HCT116 (cell line): ENCODE results near the gene RPRD1B. TPM values are rescaled to one million over a fixed set of nuclear protein-coding genes. Genes with fewer than 3 reads are reported as not detected.

Experiments used
- ATAC-seq: fragments of 200-7000 bp; cut with Tn5 transposase; 2 replicates; pipeline ENCODE4 v1.9.1; 2020; ENCODE audit warnings: mild to moderate bottlenecking, moderate library complexity
- BruUV-seq: library from RNA; stranded (reverse); fragments of 400-500 nt; replicated peaks from 2 replicates; lab custom pipeline; 2021; lab: Mats Ljungman, UMichigan
- CTCF ChIA-PET: fragments of 300-600 bp; sonication (Branson Sonifier 250); formaldehyde crosslinking; loops from one replicate; lab custom pipeline; 2021; ENCODE audit warnings: antibody characterized with exemption; lab: Charles Lee
- POLR2A ChIA-PET: fragments of 300-600, 350-600 bp; sonication (Branson Sonifier 250); formaldehyde crosslinking; loops from one replicate; lab custom pipeline; 2021; ENCODE audit warnings: antibody characterized with exemption; lab: Charles Lee
- RAD21 ChIA-PET, 2 experiments: fragments of 300-600 bp; sonication (Branson Sonifier 250); formaldehyde crosslinking; loops; one replicate each; lab custom pipeline; 2023; ENCODE audit warnings: low total read pairs in 2 of 2; ENCODE audit not compliant: uncharacterized antibody in 2 of 2, unreplicated experiment in 2 of 2, low non-redundant PET in 1 of 2; lab: Charles Lee
- DNase-seq: peaks from one replicate; pipeline ENCODE4 v3.0.0-alpha.2; 2010; ENCODE audit warnings: low read depth, low spot score
- H2AFZ ChIP-seq: fragments of 200-600 bp; shearing (Covaris generic), sonication (generic); 2 replicates; pipeline ENCODE4 v1.6.1; 2017; ENCODE audit warnings: low read depth, mixed run types, mixed read lengths, antibody characterized with exemption, low read length; ENCODE audit not compliant: poor library complexity, severe bottlenecking
- H3K27ac ChIP-seq: 2 replicates; pipeline ENCODE4 v1.5.1; 2012; ENCODE audit warnings: low read depth, low read length
- H3K27me3 ChIP-seq: fragments of 200-600 bp; sonication (generic); 2 replicates; pipeline ENCODE4 v1.6.1; 2016; ENCODE audit warnings: mixed run types, low read length, mixed read lengths; ENCODE audit not compliant: insufficient read depth
- H3K36me3 ChIP-seq, 2 experiments: fragments of 200-500 bp in 1 of 2; fragments of 200-600 bp in 1 of 2; sonication (Bioruptor generic) in 1 of 2; sonication (generic) in 1 of 2; 2 replicates each; pipeline versions ENCODE4 v1.5.1 to v1.6.1; 2014 to 2016; ENCODE audit warnings: low read length in 2 of 2, inconsistent platforms in 1 of 2, mixed read lengths in 1 of 2, mixed run types in 1 of 2; ENCODE audit not compliant: insufficient read depth in 2 of 2, control insufficient read depth in 1 of 2
- H3K4me1 ChIP-seq, 2 experiments: fragments of 200-600 bp in 1 of 2; sonication (generic) in 1 of 2; 2 replicates each; pipeline versions ENCODE4 v1.5.1 to v1.6.1; 2012 to 2017; ENCODE audit warnings: low read length in 2 of 2, inconsistent platforms in 1 of 2, mild to moderate bottlenecking in 1 of 2, mixed read lengths in 1 of 2, mixed run types in 1 of 2, moderate library complexity in 1 of 2; ENCODE audit not compliant: insufficient read depth in 2 of 2, control insufficient read depth in 1 of 2
- H3K4me2 ChIP-seq: fragments of 200-600 bp; sonication (generic); 2 replicates; pipeline ENCODE4 v1.6.1; 2017; ENCODE audit warnings: mixed run types, low read length, mixed read lengths
- H3K4me3 ChIP-seq, 2 experiments: fragments of 200-600 bp in 1 of 2; sonication (generic) in 1 of 2; replicated peaks in 1 of 2; 2 replicates each; pipeline ENCODE4 v1.5.1; 2011 to 2016; ENCODE audit warnings: low read length in 2 of 2, control low read depth in 1 of 2, low read depth in 1 of 2, mild to moderate bottlenecking in 1 of 2, mixed read lengths in 1 of 2, mixed run types in 1 of 2
- H3K79me2 ChIP-seq: fragments of 200-600 bp; sonication (generic); 2 replicates; pipeline ENCODE4 v1.6.1; 2017; ENCODE audit warnings: mild to moderate bottlenecking, mixed run types, low read length, moderate library complexity, mixed read lengths; ENCODE audit not compliant: insufficient read depth
- H3K9ac ChIP-seq: fragments of 200-600 bp; sonication (generic); 2 replicates; pipeline ENCODE4 v1.6.1; 2016; ENCODE audit warnings: low read length, mixed read lengths
- H3K9me2 ChIP-seq: fragments of 200-600 bp; sonication (generic), shearing (Covaris generic); 2 replicates; pipeline ENCODE4 v1.6.1; 2017; ENCODE audit warnings: mixed run types, mild to moderate bottlenecking, moderate library complexity; ENCODE audit not compliant: insufficient read depth
- H3K9me3 ChIP-seq, 2 experiments: fragments of 200-500 bp in 1 of 2; fragments of 200-600 bp in 1 of 2; sonication (Bioruptor generic) in 1 of 2; sonication (generic) in 1 of 2; 2 replicates each; pipeline ENCODE4 v1.6.1; 2014 to 2017; ENCODE audit warnings: low read length in 2 of 2, mixed read lengths in 2 of 2, inconsistent platforms in 1 of 2, low read depth in 1 of 2, mild to moderate bottlenecking in 1 of 2, mixed run types in 1 of 2, moderate library complexity in 1 of 2; ENCODE audit not compliant: control insufficient read depth in 1 of 2, insufficient read depth in 1 of 2
- H4K20me1 ChIP-seq: fragments of 200-600 bp; sonication (generic), shearing (Covaris generic); 2 replicates; pipeline ENCODE4 v1.6.1; 2017; ENCODE audit warnings: mixed run types, mild to moderate bottlenecking, moderate library complexity; ENCODE audit not compliant: insufficient read depth
- CBX3 ChIP-seq: IDR thresholded peaks from 2 replicates; pipeline ENCODE4 v1.6.1; 2012; ENCODE audit warnings: low read depth
- MAX ChIP-seq: IDR thresholded peaks from 2 replicates; pipeline ENCODE4 v1.6.1; 2012
- POLR2AphosphoS5 ChIP-seq: IDR thresholded peaks from 2 replicates; pipeline ENCODE4 v1.6.1; 2011; ENCODE audit warnings: mild to moderate bottlenecking, low read depth, low read length, moderate library complexity
- REST ChIP-seq: IDR thresholded peaks from 2 replicates; pipeline ENCODE4 v1.6.1; 2012; ENCODE audit warnings: low read depth
- SRF ChIP-seq: IDR thresholded peaks from 2 replicates; pipeline ENCODE4 v1.6.1; 2012; ENCODE audit warnings: low read depth
- intact Hi-C: fragments of 100-400 bp; cut with micrococcal nuclease; formaldehyde crosslinking; loops from 2 replicates; pipeline ENCODE4 v1.10.0; 2022
- total RNA-seq: library from RNA; stranded (reverse); gene quantifications from one replicate; pipeline ENCODE4 v1.2.1, GENCODE V29; 2021; ENCODE audit not compliant: unreplicated experiment

Gene RPRD1B
- total RNA-seq, 1 experiment from 2014 or later = 30.7 TPM

GRCh38 chr20:38126146-38126921 lies 92.8 kb downstream of the RPRD1B start:
- Histone ChIP-seq H3K4me3 (peak overlapping the region in 1 of 2 experiments; percentile 2; a peak in 1 of 4 replicates), H2AFZ (no peak overlapping the region), H3K79me2 (no peaks in the 10 kb centered on the region), H3K4me1 (peaks cover 27 to 35% of the 10 kb centered on the region in 2 experiments), H3K36me3 (no peaks in the 10 kb centered on the region), H3K4me2 (peak overlapping the region; percentile 71), H3K9me3 (no peaks in the 10 kb centered on the region), H3K9me2 (no peaks in the 10 kb centered on the region), H3K9ac (peak overlapping the region; percentile 16; the same call in 1 of the 2 replicates), H3K27ac (peak overlapping the region; percentile 44), H4K20me1 (no peaks in the 10 kb centered on the region), H3K27me3 (no peaks in the 10 kb centered on the region)
- RAD21 ChIA-PET = no interaction called here
- CTCF ChIA-PET = interaction anchor here (0.8 to 1.3 kb wide), 4 partner anchors 13 to 117 kb away, joined by 3 to 4 read pairs (median 4); no protein-coding TSS in a partner anchor
- intact Hi-C loops = no loop called here
- POLR2A ChIA-PET = no interaction called here
- no TSS peak for BruUV-seq
- ATAC-seq = peak; percentile 41
- DNase-seq = no peak
- no peak for TF ChIP-seq SRF
- peak; percentile 7; the same call in 1 of the 2 replicates for TF ChIP-seq MAX
- TF ChIP-seq POLR2AphosphoS5 = no peak
- 0 out of 2 replicates have a peak, but pooled peaks have one; percentile 9 for TF ChIP-seq CBX3
- no peak for TF ChIP-seq REST
